HCEC 1CT (cell line): Measurements from ENCODE around the gene ZSWIM1.
A peak's percentile ranks its signal among the peaks of the same experiment; 100 is the strongest.
"Not testable (repeated sequence)": the region's sequence is repeated elsewhere in the genome, so short reads cannot be mapped to it uniquely, and the experiment has no call there.

Experiments used
- DNase-seq: peaks from one replicate; pipeline ENCODE4 v3.0.0-alpha.2; 2017

The ZSWIM1 gene

GRCh38 chr20:45909817-45910669, 29.0 kb downstream of the ZSWIM1 start:
- no peak for DNase-seq

GRCh38 chr20:45910670-45911485, 29.9 kb downstream of the ZSWIM1 start:
- DNase-seq, result peak; percentile 100

GRCh38 chr20:45911486-45912343, 30.7 kb downstream of the ZSWIM1 start, which contains the start of gene PLTP:
PLTP (minus strand) TSS chr20:45912155; CDS start chr20:45911452, 703 bp downstream.
- DNase-seq, result peak; percentile 23

- no peak for DNase-seq
Measured at GRCh38 chr20:45912344-45912682, 31.3 kb downstream of the ZSWIM1 start.

DNA sequence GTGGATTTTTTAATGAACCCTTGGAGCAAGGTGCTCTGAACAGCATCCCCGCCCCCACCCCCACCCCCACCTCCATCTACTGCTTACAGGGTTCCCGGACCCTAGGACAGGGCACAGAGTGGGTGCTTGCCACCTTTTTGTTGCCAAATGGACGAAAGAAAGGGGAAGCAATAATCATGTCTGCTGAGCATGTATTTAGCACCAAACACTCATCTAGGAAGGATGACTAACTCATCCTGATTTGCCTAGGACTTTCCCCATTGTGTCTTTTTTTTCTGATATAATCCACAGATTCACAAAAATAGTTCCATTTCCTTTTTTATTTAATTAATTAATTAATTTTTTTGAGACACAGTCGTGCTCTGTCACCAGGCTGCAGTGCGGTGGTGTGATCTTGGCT, 32.1 kb downstream of the ZSWIM1 start:
- DNase-seq, result no peak

DNA sequence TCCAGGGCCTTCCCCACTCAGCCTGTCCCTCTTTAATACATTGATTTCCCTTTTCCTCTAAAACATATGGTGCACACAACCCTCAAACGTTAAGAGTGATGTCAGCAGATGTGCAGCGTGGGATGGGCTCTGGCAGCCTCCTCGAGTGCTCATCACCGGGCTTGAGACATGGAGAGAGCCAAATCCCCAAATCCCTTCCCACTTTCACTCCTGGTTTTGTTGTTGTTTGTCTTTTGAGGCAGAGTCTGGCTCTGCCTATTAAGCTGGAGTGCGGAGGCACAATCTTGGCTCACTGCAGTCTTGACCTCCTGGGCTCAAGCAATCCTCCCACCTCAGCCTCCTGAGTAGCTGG, 36.7 kb downstream of the ZSWIM1 start:
- peak; percentile 15 for DNase-seq

GRCh38 chr20:45918182-45918737, 37.2 kb downstream of the ZSWIM1 start:
- DNase-seq, result peak; percentile 34

DNA sequence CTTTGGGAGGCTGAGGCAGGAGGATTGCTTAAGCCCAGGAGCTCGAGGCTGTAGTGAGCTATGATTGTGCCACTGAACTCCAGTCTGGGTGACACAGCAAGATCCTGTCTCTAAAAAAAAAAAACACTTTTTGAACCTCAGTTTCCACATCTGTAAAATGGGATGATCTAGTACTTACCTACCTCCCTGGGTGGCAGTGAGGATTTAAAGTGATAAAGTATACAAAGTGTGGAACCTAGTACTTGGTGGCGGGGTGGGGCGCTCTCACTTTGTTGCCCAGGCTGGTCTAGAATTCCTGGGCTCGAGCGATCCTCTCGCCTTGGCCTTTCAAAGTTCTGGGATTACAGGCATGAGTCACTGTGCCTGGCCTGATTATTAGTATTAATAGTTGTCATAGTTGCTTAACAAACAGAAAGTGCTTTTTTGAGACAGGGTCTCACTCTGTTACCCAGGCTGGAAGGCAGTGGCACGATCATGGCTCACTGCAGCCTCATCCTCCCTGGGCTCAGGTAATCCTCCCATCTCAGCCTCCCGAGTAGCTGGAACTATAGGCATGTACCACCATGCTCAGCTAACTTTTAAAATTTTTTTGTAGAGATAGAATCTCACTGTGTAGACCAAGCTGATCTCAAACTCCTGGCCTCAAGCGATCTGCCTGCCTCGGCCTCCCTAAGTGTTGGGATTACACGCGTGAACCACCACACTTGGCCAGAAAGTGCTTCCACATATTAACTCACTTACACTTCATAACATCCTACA, 37.9 kb downstream of the ZSWIM1 start:
- DNase-seq, result no peak

GRCh38 chr20:45919542-45920399, 38.7 kb downstream of the ZSWIM1 start:
- DNase-seq, result no peak

- no peak for DNase-seq
Measured at GRCh38 chr20:45920462-45921336, 39.7 kb downstream of the ZSWIM1 start.

DNA sequence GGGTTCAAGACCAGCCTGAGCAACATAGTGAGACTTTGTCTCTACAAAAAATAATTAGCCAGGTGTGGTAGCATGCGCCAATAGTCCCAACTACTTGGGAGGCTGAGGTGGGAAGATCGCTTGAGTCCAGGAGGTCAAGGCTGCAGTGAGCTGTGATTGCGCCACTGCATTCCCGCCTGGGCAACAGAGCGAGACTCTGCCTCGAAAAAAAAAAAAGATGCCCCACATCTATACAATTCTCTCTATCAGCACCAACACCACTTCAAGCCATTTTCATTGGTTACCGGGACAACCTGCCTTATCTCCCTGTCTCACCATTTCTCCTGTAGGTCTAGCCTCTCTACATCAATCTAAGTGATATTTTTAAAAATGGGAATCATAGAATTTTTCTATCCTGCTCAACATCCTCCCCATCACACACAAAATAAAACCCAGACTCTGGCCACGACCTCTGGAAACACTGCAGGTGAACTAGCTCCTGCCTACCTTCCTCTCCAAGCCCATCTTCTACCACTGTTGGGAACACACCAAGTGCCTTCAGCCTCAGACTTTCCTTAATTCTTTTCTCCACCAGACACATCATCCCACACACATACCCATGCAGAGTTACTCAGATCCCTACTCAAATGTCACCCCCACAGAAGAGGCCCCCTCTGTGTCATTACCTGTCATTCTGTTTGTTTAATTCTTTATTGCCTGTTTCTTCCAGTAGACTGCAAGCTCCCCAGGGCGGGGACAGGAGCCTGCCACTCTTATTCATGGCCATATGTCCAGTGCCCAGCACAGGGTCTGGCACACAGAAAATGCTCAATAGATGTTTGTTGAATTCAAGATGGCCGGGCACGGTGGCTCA, 40.5 kb downstream of the ZSWIM1 start:
- no peak for DNase-seq

DNA sequence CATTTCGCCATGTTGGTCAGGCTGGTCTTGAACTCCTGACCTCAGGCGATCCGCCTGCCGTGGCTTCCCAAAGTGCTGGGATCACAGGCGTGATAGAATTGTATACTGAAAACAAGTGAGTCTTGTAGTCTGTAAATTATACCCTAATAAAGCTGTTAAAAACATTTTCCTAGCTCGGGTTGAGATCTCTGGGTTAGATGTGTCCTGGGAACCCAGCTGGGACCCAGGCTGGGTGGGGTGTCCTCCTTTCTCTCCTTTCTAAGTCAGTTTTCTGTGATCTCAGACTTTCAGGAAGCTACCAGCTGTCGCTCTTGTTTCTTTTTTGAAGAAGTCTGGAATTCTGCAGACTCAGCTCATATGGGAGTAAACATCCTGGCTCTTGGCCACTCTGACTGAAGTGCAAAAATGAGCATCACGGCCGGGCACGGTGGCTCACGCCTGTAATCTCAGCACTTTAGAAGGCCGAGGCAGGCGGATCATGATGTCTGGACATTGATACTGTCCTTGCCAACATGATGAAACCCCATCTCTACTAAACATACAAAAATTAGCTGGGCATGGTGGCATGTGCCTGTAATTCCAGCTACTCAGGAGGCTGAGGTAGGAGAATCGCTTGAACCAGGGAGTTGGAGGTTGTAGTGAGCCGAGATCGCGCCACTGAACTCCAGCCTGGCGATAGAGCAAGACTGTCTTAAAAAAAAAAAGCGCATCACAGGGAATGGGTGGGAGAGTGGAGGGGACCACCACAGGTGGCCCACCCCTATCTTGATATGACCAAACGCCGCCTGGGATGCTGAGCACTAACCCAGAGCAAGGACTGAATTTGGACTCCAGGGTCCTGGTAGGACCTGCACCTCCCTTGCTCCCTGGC, 43.6 kb downstream of the ZSWIM1 start:
- DNase-seq, result peak; percentile 50

DNA sequence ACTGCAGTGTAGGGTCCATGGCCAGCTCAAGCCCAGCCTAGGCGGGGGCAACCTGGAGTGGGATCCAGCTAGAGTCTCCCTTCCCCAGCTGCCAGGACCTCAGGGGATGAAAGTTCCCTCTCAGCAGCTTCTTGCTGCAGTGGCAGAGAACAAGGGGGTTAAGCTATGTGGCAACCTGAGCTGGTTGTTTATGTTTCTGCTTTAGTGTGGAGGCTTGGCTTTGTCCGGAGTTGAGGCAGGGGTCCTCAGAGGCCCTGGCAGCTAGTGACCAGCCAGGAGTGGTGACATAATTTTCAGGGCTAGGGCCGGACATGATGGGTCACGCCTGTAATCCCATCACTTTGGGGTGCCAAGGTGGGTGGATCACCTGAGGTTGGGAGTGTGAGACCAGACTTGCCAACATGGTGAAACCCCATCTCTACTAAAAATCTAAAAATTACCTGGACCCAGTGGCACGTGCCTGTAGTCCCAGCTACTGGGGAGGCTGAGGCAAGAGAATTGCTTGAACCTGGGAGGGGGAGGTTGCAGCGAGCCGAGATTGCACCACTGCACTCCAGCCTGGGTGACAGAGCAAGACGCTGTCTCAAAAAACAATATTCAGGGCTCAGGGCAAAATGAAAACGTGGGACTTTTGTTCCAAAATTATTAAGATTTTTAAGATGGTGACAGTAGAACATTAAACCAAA, 44.9 kb downstream of the ZSWIM1 start:
- DNase-seq, result no peak

GRCh38 chr20:45926731-45927070, 45.7 kb downstream of the ZSWIM1 start:
- no peak for DNase-seq

- DNase-seq, result no peak
Measured at GRCh38 chr20:45927071-45927878, 46.2 kb downstream of the ZSWIM1 start.

- DNase-seq, result not testable (repeated sequence)
Measured at GRCh38 chr20:45931680-45932079, 50.7 kb downstream of the ZSWIM1 start.
